GM19455 (cell line): ENCODE results near the gene PLXNC1.
A peak's percentile ranks its signal among the peaks of the same experiment; 100 is the strongest.
"Not testable (repeated sequence)": the region's sequence is repeated elsewhere in the genome, so short reads cannot be mapped to it uniquely, and the experiment has no call there.

Experiments used
- ATAC-seq: cut with Tn5 transposase; IDR thresholded peaks from one replicate; pipeline ENCODE4 v1.9.1; 2021; ENCODE audit not compliant: unreplicated experiment

Gene PLXNC1

DNA sequence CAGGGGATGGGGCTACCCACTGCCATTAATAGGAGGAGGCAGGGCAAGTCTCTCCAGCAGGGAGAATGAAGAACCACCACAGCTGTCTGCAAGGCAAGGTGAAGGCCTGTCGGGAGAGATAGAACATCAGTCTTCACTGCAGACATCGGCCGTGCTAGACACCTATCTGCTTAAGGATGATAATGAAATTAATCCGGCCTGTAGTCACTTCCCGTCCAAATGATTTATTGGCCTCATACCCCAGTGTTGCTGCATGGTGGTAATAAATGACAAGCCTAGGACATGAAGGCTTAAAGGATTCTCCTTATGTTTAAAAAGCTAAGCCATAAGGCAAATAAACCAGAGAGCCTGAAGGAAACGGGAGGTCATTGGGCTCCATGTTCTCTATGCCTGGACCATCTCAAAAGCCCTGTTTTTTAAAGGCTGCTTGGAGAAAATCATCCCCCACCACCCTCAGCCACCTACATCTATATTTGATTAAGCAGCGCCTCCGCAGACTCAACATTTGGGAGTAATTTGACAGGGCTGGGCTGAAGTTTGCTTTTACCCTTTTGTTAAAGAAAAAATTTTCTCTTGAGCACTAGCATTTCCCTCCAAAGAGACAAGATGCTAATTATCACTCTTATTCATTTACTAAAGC, 137.7 kb downstream of the PLXNC1 start:
- ATAC-seq, result no peak

- no peak for ATAC-seq
Observed at GRCh38 chr12:94286583-94287244, 138.3 kb downstream of the PLXNC1 start.

- no peak for ATAC-seq
Observed at GRCh38 chr12:94287245-94287628, 138.9 kb downstream of the PLXNC1 start.

DNA sequence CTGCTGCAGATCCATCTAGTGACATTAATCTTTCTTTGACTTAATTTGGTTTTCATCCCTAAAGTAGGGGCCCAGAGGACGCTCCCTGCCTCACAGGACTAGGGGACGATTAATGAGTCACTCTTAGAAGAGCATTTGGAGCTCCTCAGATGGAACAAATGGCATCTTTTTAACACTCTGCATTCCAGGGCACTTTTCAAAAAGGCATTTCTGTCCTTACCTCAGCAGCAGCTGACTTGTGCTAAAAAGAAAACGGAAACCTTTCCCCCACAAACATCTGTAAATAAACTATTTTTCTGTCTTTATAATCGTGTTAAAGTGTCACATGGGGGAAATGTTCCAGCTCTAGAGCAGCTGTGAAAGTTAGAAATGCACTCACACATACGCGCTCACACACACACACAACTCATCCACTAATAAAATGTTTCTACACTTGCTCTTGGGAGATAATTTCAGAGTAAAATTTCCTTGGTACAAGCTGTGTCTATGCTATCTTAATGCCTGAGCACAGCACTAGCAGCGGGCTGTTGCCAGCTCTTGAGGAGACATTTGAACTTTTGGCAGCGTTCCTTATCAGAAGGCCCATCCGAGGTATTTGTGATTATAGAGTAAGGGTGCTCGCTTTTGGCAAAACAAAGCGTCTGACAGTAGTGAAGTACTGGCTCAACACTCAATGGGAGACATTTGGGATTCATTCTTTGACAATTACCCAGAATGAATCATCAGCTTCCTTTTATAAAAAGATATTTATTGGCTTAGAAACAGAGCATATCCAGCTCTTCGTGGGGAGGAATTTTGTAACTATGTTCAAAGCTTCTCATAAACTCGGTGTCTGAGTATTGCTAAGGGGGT, 141.3 kb downstream of the PLXNC1 start:
- no peak for ATAC-seq

DNA sequence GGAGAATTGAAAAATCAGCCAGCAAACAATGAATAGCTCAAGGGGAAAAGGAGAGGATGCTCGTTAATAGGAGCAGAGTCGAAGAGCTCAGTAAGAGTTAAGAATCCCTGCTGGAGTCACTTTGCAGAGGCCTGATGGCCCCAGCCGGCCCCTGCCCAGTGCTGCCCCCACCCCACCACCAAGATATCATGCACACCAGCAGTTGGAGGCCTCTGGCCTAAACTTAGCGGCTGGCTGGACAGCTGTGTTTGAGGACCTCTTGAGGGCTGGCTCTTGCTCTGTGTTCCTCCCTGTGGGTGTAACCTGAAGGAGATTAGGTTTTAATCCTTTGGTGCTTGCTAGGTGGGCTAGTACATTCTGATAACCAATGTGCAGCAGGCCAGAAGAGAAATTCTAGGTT, 142.0 kb downstream of the PLXNC1 start:
- no peak for ATAC-seq

- no peak for ATAC-seq
Observed at GRCh38 chr12:94297096-94297699, 148.8 kb downstream of the PLXNC1 start.

DNA sequence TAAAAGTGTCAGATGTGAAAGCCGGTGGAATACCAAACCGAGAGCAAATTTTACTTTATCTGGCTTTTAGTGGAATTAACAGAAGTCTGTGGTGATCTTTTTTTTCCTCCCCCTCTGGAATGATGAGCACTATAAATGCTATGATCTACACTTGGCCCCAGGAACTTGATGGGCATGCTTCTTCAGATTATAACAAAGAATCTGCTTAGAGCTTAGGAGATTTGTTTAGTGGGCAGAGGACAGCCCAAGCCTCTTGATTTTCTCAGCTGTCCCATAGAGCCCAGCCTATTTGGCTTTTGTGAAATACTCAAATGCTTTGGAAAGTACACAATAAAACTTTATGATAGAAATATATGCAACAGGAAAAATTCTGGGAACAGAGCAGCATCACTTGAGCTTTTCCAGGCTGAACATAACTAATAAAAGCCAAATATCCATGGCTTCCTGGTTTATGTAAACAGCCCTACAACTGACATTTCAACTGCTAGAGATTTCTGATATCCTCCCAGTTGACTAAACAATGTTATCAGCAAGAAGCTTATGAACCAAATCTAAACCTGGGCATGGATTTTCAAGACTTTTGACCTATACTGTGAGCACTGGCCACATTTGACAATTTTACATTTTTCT, 149.6 kb downstream of the PLXNC1 start:
- ATAC-seq, result no peak

DNA sequence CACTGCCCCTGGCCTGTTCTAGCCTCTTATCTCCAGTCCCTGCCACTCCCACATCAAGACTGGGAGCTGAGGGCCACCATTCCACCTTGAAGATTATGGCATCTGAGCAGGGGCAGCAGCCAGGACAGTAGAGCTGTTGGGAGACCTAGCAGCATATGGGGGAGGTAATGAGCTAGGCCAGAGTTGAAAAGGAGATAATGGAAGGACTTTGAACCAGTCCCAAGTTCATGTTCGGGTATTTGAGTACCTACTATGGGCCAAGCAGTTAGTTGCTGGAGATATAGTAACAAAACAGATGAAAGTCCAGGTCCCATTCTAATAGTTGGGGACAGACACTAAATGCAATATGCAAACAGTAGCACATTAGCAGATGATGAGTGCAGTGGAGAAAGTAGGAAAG, 151.5 kb downstream of the PLXNC1 start:
- no peak for ATAC-seq

DNA sequence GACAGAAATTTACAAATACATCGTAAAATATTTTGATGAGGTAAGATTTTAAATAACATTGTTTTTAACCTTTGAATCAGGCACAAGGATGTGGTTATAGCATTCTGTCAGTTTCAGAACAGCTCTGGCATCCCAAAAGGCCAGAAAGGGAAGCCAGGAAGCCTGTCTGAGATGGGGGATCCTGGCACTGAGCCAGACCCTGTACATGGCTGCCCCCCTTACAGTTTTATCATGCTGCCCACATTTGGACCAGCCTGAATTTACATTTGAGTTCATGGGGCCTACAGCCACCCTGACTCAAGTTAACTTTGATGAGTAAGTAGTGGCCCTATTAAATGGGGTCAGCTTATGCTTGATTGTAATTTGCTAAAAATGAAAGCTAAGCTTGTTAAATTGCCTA, 155.6 kb downstream of the PLXNC1 start:
- ATAC-seq, result no peak

- no peak for ATAC-seq
Observed at GRCh38 chr12:94304566-94305061, 156.2 kb downstream of the PLXNC1 start.

GRCh38 chr12:94305130-94305957, 157.0 kb downstream of the PLXNC1 start:
- peak; percentile 53 for ATAC-seq

- no peak for ATAC-seq
Observed at GRCh38 chr12:94308612-94309011, 160.2 kb downstream of the PLXNC1 start.

DNA sequence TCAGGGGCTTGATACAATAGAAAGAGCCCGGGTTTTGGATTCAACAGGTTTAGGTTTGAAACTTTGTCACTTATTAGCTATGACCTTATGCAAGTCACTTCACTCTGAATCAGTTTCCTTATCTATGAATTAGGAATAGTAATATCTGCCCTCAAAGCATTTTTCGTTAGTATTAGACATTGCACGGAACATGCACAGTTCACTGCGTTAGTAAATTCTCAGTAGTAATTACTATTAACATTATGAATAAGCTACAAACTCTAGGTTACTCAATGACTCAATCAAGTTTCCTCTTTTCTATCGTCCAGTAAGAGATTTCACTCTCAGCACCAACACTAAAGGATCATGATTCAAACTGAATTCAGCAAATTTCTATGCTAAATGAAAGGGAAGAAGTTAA, 161.0 kb downstream of the PLXNC1 start:
- ATAC-seq, result peak; percentile 56

- ATAC-seq, result no peak
Observed at GRCh38 chr12:94312378-94312777, 164.0 kb downstream of the PLXNC1 start.

GRCh38 chr12:94316600-94316999, 168.2 kb downstream of the PLXNC1 start:
- ATAC-seq, result not testable (repeated sequence)

GRCh38 chr12:94318181-94318580, 169.8 kb downstream of the PLXNC1 start:
- no peak for ATAC-seq

DNA sequence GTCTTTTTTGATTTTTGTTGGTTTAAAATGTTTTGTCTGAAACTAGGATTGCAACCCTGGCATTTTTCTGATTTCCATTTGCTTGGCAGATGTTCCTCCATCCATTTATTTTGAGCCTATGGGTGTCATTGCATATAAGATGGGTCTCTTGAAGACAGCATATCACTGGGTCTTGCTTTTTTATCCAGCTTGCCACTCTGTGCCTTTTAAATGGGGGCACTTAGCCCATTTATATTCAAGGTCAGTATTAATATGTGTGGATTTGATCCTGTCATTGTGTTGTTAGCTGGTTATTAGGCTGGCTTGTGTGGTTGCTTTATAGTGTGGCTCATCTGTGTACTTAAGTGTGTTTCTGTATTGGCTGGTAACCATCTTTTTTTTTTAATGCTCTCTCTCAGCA, 171.7 kb downstream of the PLXNC1 start:
- ATAC-seq, result no peak

GRCh38 chr12:94322346-94322745, 174.0 kb downstream of the PLXNC1 start:
- ATAC-seq, result no peak

DNA sequence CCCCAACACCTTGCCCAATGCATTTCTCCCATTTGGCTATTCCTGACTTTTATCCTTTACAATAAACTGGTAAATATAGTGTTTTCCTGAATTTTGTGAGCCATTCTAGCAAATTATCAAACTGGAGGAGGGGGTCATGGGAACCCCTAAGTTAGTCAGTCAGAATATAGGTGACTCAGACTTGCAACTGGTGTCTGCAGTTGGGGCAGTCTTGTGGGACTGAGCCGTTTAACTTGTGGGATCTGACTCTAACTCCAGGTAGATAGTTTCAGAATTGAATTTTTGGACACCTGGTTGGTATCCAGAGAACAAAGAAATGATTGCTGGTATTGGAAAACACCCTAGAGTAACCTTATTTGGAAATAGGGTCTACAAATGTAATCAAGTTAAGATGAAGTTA, 177.9 kb downstream of the PLXNC1 start:
- ATAC-seq, result no peak

DNA sequence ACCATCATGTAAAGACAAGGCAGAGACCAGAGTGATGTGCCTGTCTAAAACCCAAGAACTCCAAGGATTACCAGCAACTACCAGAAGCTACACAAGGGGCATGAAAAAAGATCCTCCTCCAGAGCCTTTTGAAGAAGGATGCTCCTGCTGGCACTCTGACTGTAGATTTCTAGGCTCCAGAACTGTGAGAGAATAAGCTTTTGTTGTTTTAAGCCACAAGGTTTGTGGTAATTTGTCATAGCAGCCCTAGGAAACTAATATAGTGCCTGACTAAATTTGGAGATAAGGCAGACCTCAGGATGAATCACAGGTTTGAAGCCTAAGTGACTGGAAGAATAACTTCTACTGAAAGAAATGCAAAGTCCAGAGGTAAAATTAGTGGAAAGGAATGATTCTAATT, 178.3 kb downstream of the PLXNC1 start:
- no peak for ATAC-seq
